ENCODE data around the gene LTO1.

Gene LTO1

DNA sequence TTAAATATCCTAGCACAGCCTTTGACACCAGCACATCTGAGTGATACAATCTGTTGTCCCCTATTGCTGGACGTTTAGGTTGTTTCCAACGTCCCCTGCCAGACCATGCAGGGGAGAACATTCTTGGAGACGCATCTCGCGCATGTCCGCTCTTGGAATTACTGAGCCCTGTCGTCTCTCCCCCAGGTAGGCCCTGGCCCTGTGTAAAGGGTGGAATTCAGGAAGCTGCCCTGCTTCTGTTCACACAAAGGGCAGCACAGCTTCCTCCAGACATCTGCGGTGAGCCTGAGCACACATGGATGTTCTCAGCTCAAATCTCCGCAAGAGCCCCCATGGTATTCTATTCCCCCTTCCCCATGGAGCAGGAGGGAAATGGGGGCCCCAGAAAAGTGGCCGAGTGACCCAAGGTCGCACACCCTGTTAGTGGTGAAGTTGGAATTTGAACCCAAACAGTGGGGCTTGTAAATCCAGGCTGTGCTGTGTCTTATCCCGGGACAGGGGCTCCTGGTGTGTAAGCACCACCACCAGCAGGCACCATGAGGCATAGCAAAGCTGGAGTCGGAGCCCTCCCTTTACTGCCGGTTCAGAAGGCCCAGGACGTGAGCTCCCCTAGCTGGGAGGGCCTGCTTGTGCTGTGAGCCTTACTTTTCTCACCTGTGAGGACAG, 33.7 kb upstream of the LTO1 start:
- Histone ChIP-seq H3K4me3 (replicated peaks; ENCODE audit: insufficient read depth, low read length) (no peak overlapping the region), H3K27me3 (ENCODE audit: insufficient read depth, poor library complexity, severe bottlenecking) (peaks cover 27% of the 10 kb centered on the region), H3K27ac (replicated peaks) (no peak overlapping the region)
- no peak for DNase-seq (ENCODE audit: low read depth in 1 of 2, low spot score in 1 of 2)
- TF ChIP-seq, protein P1, sequence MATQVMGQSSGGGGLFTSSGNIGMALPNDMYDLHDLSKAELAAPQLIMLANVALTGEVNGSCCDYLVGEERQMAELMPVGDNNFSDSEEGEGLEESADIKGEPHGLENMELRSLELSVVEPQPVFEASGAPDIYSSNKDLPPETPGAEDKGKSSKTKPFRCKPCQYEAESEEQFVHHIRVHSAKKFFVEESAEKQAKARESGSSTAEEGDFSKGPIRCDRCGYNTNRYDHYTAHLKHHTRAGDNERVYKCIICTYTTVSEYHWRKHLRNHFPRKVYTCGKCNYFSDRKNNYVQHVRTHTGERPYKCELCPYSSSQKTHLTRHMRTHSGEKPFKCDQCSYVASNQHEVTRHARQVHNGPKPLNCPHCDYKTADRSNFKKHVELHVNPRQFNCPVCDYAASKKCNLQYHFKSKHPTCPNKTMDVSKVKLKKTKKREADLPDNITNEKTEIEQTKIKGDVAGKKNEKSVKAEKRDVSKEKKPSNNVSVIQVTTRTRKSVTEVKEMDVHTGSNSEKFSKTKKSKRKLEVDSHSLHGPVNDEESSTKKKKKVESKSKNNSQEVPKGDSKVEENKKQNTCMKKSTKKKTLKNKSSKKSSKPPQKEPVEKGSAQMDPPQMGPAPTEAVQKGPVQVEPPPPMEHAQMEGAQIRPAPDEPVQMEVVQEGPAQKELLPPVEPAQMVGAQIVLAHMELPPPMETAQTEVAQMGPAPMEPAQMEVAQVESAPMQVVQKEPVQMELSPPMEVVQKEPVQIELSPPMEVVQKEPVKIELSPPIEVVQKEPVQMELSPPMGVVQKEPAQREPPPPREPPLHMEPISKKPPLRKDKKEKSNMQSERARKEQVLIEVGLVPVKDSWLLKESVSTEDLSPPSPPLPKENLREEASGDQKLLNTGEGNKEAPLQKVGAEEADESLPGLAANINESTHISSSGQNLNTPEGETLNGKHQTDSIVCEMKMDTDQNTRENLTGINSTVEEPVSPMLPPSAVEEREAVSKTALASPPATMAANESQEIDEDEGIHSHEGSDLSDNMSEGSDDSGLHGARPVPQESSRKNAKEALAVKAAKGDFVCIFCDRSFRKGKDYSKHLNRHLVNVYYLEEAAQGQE (IDR thresholded peaks at IDR 0.05; ENCODE audit: insufficient replicate concordance, low read depth) = no peak
- no peak for TF ChIP-seq SPI1 (IDR thresholded peaks at IDR 0.05; ENCODE audit: borderline replicate concordance, low read depth)
- no peak for TF ChIP-seq POLR2AphosphoS5 (IDR thresholded peaks at IDR 0.05; ENCODE audit: low read depth)
- TF ChIP-seq, protein P2, sequence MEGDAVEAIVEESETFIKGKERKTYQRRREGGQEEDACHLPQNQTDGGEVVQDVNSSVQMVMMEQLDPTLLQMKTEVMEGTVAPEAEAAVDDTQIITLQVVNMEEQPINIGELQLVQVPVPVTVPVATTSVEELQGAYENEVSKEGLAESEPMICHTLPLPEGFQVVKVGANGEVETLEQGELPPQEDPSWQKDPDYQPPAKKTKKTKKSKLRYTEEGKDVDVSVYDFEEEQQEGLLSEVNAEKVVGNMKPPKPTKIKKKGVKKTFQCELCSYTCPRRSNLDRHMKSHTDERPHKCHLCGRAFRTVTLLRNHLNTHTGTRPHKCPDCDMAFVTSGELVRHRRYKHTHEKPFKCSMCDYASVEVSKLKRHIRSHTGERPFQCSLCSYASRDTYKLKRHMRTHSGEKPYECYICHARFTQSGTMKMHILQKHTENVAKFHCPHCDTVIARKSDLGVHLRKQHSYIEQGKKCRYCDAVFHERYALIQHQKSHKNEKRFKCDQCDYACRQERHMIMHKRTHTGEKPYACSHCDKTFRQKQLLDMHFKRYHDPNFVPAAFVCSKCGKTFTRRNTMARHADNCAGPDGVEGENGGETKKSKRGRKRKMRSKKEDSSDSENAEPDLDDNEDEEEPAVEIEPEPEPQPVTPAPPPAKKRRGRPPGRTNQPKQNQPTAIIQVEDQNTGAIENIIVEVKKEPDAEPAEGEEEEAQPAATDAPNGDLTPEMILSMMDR (IDR thresholded peaks at IDR 0.05; ENCODE audit: insufficient read depth, low read length) = no peak

DNA sequence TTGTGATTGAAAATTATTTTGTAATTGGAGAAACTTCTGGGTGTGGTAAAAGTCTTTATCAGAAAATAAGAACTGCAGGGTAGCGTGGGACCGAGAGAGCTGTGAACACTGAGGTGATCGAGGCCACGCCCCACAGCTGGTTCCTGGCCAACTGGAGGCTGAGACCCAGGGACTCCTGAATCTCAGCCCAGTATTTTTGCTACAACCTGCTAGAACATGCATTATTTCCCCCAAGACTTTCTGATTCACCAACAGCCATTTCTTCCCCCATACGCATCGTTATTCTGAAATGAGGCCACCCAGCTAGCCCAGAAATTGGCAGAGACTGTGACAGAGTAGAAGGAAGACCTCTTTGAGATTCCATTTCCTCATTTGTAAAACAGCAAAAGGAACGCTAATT, 32.0 kb upstream of the LTO1 start:
- no peak overlapping the region for H3K27ac ChIP-seq (replicated peaks)
- H3K4me3 ChIP-seq (replicated peaks; ENCODE audit: insufficient read depth, low read length) = no peak overlapping the region
- DNase-seq (ENCODE audit: low read depth in 1 of 2, low spot score in 1 of 2) = no peak
- peaks cover 41% of the 10 kb centered on the region for H3K27me3 ChIP-seq (ENCODE audit: insufficient read depth, poor library complexity, severe bottlenecking)
- no peak for TF ChIP-seq SPI1 (IDR thresholded peaks at IDR 0.05; ENCODE audit: borderline replicate concordance, low read depth)
- TF ChIP-seq, protein P2 (IDR thresholded peaks at IDR 0.05; ENCODE audit: insufficient read depth, low read length) = no peak
- no peak for TF ChIP-seq POLR2AphosphoS5 (IDR thresholded peaks at IDR 0.05; ENCODE audit: low read depth)
- no peak for TF ChIP-seq GABPA (IDR thresholded peaks at IDR 0.05; ENCODE audit: low read depth)
- TF ChIP-seq, protein P1 (IDR thresholded peaks at IDR 0.05; ENCODE audit: insufficient replicate concordance, low read depth) = no peak

DNA sequence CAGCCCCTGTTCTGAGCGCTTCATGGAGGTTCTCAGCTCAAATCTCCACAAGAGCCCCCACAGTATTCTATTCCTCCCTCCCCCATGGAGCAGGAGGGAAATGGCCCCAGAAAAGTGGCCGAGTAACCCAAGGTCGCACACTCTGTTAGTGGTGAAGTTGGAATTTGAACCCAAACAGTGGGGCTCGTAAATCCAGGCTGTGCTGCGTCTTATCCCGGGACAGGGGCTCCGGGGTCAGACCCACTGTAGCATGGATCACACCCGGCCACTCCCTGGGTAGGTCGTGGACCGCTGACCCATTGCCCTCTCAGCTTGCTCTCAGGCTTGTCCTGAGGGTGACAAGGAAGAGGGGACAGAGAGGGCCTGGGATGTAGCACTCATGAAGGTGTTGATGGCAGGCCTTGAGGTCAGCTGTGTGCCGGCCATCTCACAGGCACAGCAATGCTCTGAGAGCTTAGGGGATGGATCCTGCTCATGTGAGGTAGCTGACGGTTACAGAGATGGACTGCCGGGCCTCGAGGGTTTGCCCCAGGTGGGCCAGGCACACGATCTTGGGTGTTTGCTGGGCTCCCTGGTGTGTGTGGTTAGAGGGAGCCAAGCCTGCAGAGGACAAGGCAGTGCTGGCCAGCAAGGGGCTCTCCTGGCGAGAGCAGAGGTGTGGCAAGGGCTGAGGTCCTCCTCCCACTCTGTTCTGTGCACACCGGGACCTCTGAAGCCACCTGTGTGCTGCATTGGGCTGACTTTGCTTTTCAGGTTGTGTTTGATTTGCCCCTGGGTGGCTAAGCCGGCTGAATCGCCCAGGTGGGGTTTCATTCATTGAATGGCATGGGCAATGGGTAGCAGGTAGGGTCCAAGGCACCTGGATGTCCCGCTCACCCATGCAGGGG, 31.0 kb upstream of the LTO1 start:
- DNase-seq (ENCODE audit: low read depth in 1 of 2, low spot score in 1 of 2) = no peak
- H3K4me3 ChIP-seq (replicated peaks; ENCODE audit: insufficient read depth, low read length) = no peak overlapping the region
- TF ChIP-seq GABPA (IDR thresholded peaks at IDR 0.05; ENCODE audit: low read depth) (no peak), SPI1 (IDR thresholded peaks at IDR 0.05; ENCODE audit: borderline replicate concordance, low read depth) (no peak), POLR2AphosphoS5 (IDR thresholded peaks at IDR 0.05; ENCODE audit: low read depth) (no peak)
- TF ChIP-seq, protein P2 (IDR thresholded peaks at IDR 0.05; ENCODE audit: insufficient read depth, low read length) = no peak
- TF ChIP-seq, protein P1 (IDR thresholded peaks at IDR 0.05; ENCODE audit: insufficient replicate concordance, low read depth) = no peak
- H3K27ac ChIP-seq (replicated peaks) = no peak overlapping the region
- H3K27me3 ChIP-seq (ENCODE audit: insufficient read depth, poor library complexity, severe bottlenecking) = peaks cover 46% of the 10 kb centered on the region

Measured in HL-60 (cell line).